NCI-H526 (cell line): Measurements from ENCODE around the gene UBASH3A.

Experiments
- DNase-seq, 2 experiments: peaks; one replicate each; lab custom pipeline; 2025; lab: John Stamatoyannopoulos, UW

UBASH3A gene

GRCh38 chr21:42489006-42489563, 85.4 kb downstream of the UBASH3A start:
- DNase-seq, result no peak

- DNase-seq, result no peak
Measured at GRCh38 chr21:42489991-42490390, 86.3 kb downstream of the UBASH3A start.

- DNase-seq, result no peak
Measured at GRCh38 chr21:42490720-42491119, 87.0 kb downstream of the UBASH3A start.

GRCh38 chr21:42491328-42491727, 87.6 kb downstream of the UBASH3A start:
- DNase-seq, result no peak

- DNase-seq, result no peak
Measured at GRCh38 chr21:42492201-42492600, 88.5 kb downstream of the UBASH3A start.

- DNase-seq, result no peak
Measured at GRCh38 chr21:42493109-42494060, 89.7 kb downstream of the UBASH3A start.

- DNase-seq, result no peak
Measured at GRCh38 chr21:42495027-42495426, 91.3 kb downstream of the UBASH3A start.

- DNase-seq, result peak in 1 of 2 experiments; percentile 75
Measured at GRCh38 chr21:42495765-42496119, 92.0 kb downstream of the UBASH3A start.

- DNase-seq, result peak; percentile 97 to 99
Measured at GRCh38 chr21:42496120-42496838, 92.6 kb downstream of the UBASH3A start, which contains the start of gene RSPH1. RSPH1 (minus strand) TSS chr21:42496224; CDS start chr21:42496186, 38 bp downstream.

- peak in 1 of 2 experiments; percentile 45 for DNase-seq
Measured at GRCh38 chr21:42496839-42497202, 93.1 kb downstream of the UBASH3A start.
